HG03135 (cell line): Measurements from ENCODE around the gene LARGE2.
A peak's percentile ranks its signal among the peaks of the same experiment; 100 is the strongest.

ENCODE experiments used
- ATAC-seq: cut with Tn5 transposase; IDR thresholded peaks from one replicate; pipeline ENCODE4 v1.9.1; 2021; ENCODE audit warnings: mild to moderate bottlenecking, moderate library complexity; ENCODE audit not compliant: unreplicated experiment

Gene LARGE2

GRCh38 chr11:45913942-45914635 lies 8.4 kb upstream of the LARGE2 start:
- ATAC-seq = no peak

GRCh38 chr11:45915446-45915845 lies 7.0 kb upstream of the LARGE2 start:
- ATAC-seq = no peak

GRCh38 chr11:45917286-45917622 lies 5.2 kb upstream of the LARGE2 start:
- ATAC-seq = peak; percentile 11

GRCh38 chr11:45917623-45918330 lies 4.7 kb upstream of the LARGE2 start, which contains the start of gene PEX16:
PEX16 (minus strand) TSS chr11:45917877; CDS start chr11:45917811, 66 bp downstream.
- peak; percentile 90 for ATAC-seq

GRCh38 chr11:45918331-45918941 lies 4.0 kb upstream of the LARGE2 start:
- ATAC-seq = no peak

- no peak for ATAC-seq
These were observed 3.3 kb upstream of the LARGE2 start for GRCh38 chr11:45918962-45919675.

GRCh38 chr11:45919806-45920530 lies 2.5 kb upstream of the LARGE2 start:
- ATAC-seq = no peak

- ATAC-seq = no peak
These were observed 1.7 kb upstream of the LARGE2 start for GRCh38 chr11:45920531-45921477.

- no peak for ATAC-seq
These were observed 663 bp upstream of the LARGE2 start for GRCh38 chr11:45921561-45922424.

- ATAC-seq = no peak
These were observed 1.8 kb downstream of the LARGE2 start for GRCh38 chr11:45924036-45924915.

- no peak for ATAC-seq
These were observed 2.5 kb downstream of the LARGE2 start for GRCh38 chr11:45924927-45925326.

- ATAC-seq = no peak
These were observed 3.1 kb downstream of the LARGE2 start for GRCh38 chr11:45925550-45925949.

GRCh38 chr11:45926001-45926401 lies 3.5 kb downstream of the LARGE2 start:
- ATAC-seq = no peak

- no peak for ATAC-seq
These were observed 4.3 kb downstream of the LARGE2 start for GRCh38 chr11:45926536-45927331.

- ATAC-seq = no peak
These were observed 4.9 kb downstream of the LARGE2 start for GRCh38 chr11:45927332-45927683.

- ATAC-seq = no peak
These were observed 5.4 kb downstream of the LARGE2 start for GRCh38 chr11:45927684-45928413.
